Kidney (tissue), 14 donors: Measurements from ENCODE around the gene COL26A1. TPM values are rescaled to one million over a fixed set of nuclear protein-coding genes. Genes with fewer than 3 reads are reported as not detected.
A peak's percentile ranks its signal among the peaks of the same experiment; 100 is the strongest.
"Not testable (repeated sequence)": the region's sequence is repeated elsewhere in the genome, so short reads cannot be mapped to it uniquely, and the experiment has no call there.

Experiments
- DNase-seq, 5 donors: peaks; one replicate each; pipeline ENCODE4 v3.0.0-alpha.2; 2013 to 2020
- FAIRE-seq: peaks from 2 replicates; lab custom pipeline; 2012; peaks lifted over from hg19 to GRCh38; lab: Jason Lieb, UNC
- H3K27ac ChIP-seq, 2 donors: one replicate each; pipeline ENCODE4 v1.7.0; 2013; ENCODE audit warnings: low read depth in 2 of 2, low read length in 2 of 2, inconsistent platforms in 1 of 2
- H3K27me3 ChIP-seq: one replicate; pipeline ENCODE4 v1.7.1; 2013; ENCODE audit warnings: low read length, inconsistent platforms; ENCODE audit not compliant: control insufficient read depth, insufficient read depth
- H3K36me3 ChIP-seq, 3 donors: one replicate each; pipeline versions ENCODE4 v1.7.0 to v1.7.1; 2013; ENCODE audit warnings: low read length in 3 of 3, control low read depth in 1 of 3, inconsistent platforms in 1 of 3; ENCODE audit not compliant: insufficient read depth in 3 of 3, control insufficient read depth in 2 of 3
- H3K4me1 ChIP-seq, 3 donors: one replicate each; pipeline versions ENCODE4 v1.7.0 to v1.7.1; 2013; ENCODE audit warnings: low read length in 3 of 3, inconsistent platforms in 1 of 3, low read depth in 1 of 3; ENCODE audit not compliant: control insufficient read depth in 2 of 3, insufficient read depth in 2 of 3
- H3K4me3 ChIP-seq, 3 donors: one replicate each; pipeline versions ENCODE4 v1.7.0 to v1.8.1; 2013; ENCODE audit warnings: low read length in 3 of 3, control low read depth in 1 of 3, inconsistent platforms in 1 of 3
- H3K9ac ChIP-seq, 3 donors: one replicate each; pipeline versions ENCODE4 v1.7.0 to v1.7.1; 2013; ENCODE audit warnings: low read length in 3 of 3, control low read depth in 1 of 3, inconsistent platforms in 1 of 3
- H3K9me3 ChIP-seq, 3 donors: one replicate each; pipeline versions ENCODE4 v1.7.0 to v1.7.1; 2013; ENCODE audit warnings: low read length in 3 of 3, control low read depth in 1 of 3, inconsistent platforms in 1 of 3; ENCODE audit not compliant: control insufficient read depth in 2 of 3, insufficient read depth in 1 of 3
- CTCF ChIP-seq: IDR thresholded peaks from 3 replicates; pipeline ENCODE4 v1.5.1; 2012; ENCODE audit warnings: mild to moderate bottlenecking, moderate library complexity, borderline replicate concordance; ENCODE audit not compliant: insufficient read depth; ENCODE audit errors: extremely low read depth
- intact Hi-C: fragments of 100-400 bp; cut with DNase I; formaldehyde crosslinking; loops from one replicate; pipeline ENCODE4 v1.11.1; 2022
- polyA plus RNA-seq: library from polyadenylated mRNA; stranded (reverse); fragments of 350-450 nt; fragmentation: Illumina TruSeq; extraction: RNeasy Lipid Tissue Mini Kit (QIAGEN cat#74804); gene quantifications from one replicate; pipeline ENCODE4 v1.2.3, GENCODE V29; 2014; ENCODE audit warnings: low read depth, low replicate concordance; ENCODE audit not compliant: insufficient read depth
- total RNA-seq: library from RNA; stranded (reverse); fragmentation: NEBNext Ultra II Directional; extraction: Animal tissue kit (Norgen Biotek cat#: 25700); gene quantifications from one replicate; pipeline ENCODE4 v1.2.1, GENCODE V29; 2021
- donor health status: control.
- donor health status: control.
- donor health status: control.
- donor health status: control.
- donor health status: control.
- donor health status: DM: yes; HTN: yes; CAD: no.
- donor health status: Normal renal cell carcinoma (clear cell type).

The COL26A1 gene
- total and polyA plus RNA-seq, 2 donors from 2014 or later, result 1.2 to 3.5 TPM

- Histone ChIP-seq H3K4me3 (no peak overlapping the region), H3K9ac (no peak overlapping the region), H3K4me1 (no peaks in the 10 kb centered on the region), H3K9me3 (no peaks in the 10 kb centered on the region), H3K27me3 (no peaks in the 10 kb centered on the region), H3K27ac (no peak overlapping the region), H3K36me3 (no peaks in the 10 kb centered on the region)
- no peak for TF ChIP-seq CTCF
- intact Hi-C loops, result no loop called here
- DNase-seq, result peak in 1 of 5 donors; percentile 19
- FAIRE-seq, result no peak
Observed at GRCh38 chr7:101558742-101559325, 196.2 kb downstream of the COL26A1 start.

- Histone ChIP-seq H3K4me3 (no peak overlapping the region), H3K36me3 (no peaks in the 10 kb centered on the region), H3K27ac (no peak overlapping the region), H3K4me1 (no peaks in the 10 kb centered on the region), H3K9me3 (no peaks in the 10 kb centered on the region), H3K27me3 (no peaks in the 10 kb centered on the region), H3K9ac (no peak overlapping the region)
- DNase-seq (peak in 2 of 5 donors; percentile 14 to 22), FAIRE-seq (no peak)
- intact Hi-C loops, result no loop called here
- TF ChIP-seq CTCF, result no peak
Observed at GRCh38 chr7:101559586-101559985, 196.9 kb downstream of the COL26A1 start.

GRCh38 chr7:101560021-101560420, 197.3 kb downstream of the COL26A1 start:
- H3K4me3 ChIP-seq, H3K36me3 ChIP-seq, H3K27ac ChIP-seq, H3K9me3 ChIP-seq, H3K9ac ChIP-seq, H3K27me3 ChIP-seq, H3K4me1 ChIP-seq, intact Hi-C loops, FAIRE-seq: not testable (repeated sequence)
- DNase-seq, result peak in 1 of 5 donors; percentile 25

GRCh38 chr7:101560856-101561255, 198.2 kb downstream of the COL26A1 start:
- H3K27me3 ChIP-seq, result no peaks in the 10 kb centered on the region
- intact Hi-C loops, result no loop called here
- FAIRE-seq (no peak), DNase-seq (peak in 2 of 5 donors; percentile 30 to 43)
- no peak overlapping the region for H3K4me3 ChIP-seq
- no peak overlapping the region for H3K27ac ChIP-seq
- no peaks in the 10 kb centered on the region for H3K9me3 ChIP-seq
- H3K4me1 ChIP-seq, result peaks cover 0 to 2% (median 0%) of the 10 kb centered on the region in 3 donors
- no peaks in the 10 kb centered on the region for H3K36me3 ChIP-seq
- no peak for TF ChIP-seq CTCF
- no peak overlapping the region for H3K9ac ChIP-seq

- peak in 1 of 5 donors; percentile 5 for DNase-seq
- H3K36me3 ChIP-seq, H3K27ac ChIP-seq, H3K9ac ChIP-seq, H3K4me1 ChIP-seq, FAIRE-seq, H3K9me3 ChIP-seq, H3K4me3 ChIP-seq, intact Hi-C loops, H3K27me3 ChIP-seq: not testable (repeated sequence)
Observed at GRCh38 chr7:101561293-101561692, 198.6 kb downstream of the COL26A1 start.
